HG02678 (cell line): ENCODE data around the gene ATG4C.

Source experiments
- ATAC-seq: cut with Tn5 transposase; IDR thresholded peaks from one replicate; pipeline ENCODE4 v1.9.1; 2021; ENCODE audit warnings: mild to moderate bottlenecking, moderate library complexity; ENCODE audit not compliant: unreplicated experiment

ATG4C gene

GRCh38 chr1:62903522-62903921 is 119.6 kb downstream of the ATG4C start:
- ATAC-seq, result no peak

GRCh38 chr1:62903982-62904855 is 120.3 kb downstream of the ATG4C start:
- no peak for ATAC-seq

- ATAC-seq, result no peak
Measured at GRCh38 chr1:62904856-62905225, 120.9 kb downstream of the ATG4C start.

- ATAC-seq, result no peak
Measured at GRCh38 chr1:62905309-62905708, 121.4 kb downstream of the ATG4C start.

- no peak for ATAC-seq
Measured at GRCh38 chr1:62905872-62906271, 121.9 kb downstream of the ATG4C start.

GRCh38 chr1:62906428-62906886 is 122.5 kb downstream of the ATG4C start:
- ATAC-seq, result no peak

GRCh38 chr1:62908168-62908695 is 124.3 kb downstream of the ATG4C start:
- no peak for ATAC-seq

GRCh38 chr1:62912028-62912638 is 128.2 kb downstream of the ATG4C start:
- ATAC-seq, result no peak
